ENCODE results near the gene APBA3.

Gene APBA3, protein sequence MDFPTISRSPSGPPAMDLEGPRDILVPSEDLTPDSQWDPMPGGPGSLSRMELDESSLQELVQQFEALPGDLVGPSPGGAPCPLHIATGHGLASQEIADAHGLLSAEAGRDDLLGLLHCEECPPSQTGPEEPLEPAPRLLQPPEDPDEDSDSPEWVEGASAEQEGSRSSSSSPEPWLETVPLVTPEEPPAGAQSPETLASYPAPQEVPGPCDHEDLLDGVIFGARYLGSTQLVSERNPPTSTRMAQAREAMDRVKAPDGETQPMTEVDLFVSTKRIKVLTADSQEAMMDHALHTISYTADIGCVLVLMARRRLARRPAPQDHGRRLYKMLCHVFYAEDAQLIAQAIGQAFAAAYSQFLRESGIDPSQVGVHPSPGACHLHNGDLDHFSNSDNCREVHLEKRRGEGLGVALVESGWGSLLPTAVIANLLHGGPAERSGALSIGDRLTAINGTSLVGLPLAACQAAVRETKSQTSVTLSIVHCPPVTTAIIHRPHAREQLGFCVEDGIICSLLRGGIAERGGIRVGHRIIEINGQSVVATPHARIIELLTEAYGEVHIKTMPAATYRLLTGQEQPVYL

DNA sequence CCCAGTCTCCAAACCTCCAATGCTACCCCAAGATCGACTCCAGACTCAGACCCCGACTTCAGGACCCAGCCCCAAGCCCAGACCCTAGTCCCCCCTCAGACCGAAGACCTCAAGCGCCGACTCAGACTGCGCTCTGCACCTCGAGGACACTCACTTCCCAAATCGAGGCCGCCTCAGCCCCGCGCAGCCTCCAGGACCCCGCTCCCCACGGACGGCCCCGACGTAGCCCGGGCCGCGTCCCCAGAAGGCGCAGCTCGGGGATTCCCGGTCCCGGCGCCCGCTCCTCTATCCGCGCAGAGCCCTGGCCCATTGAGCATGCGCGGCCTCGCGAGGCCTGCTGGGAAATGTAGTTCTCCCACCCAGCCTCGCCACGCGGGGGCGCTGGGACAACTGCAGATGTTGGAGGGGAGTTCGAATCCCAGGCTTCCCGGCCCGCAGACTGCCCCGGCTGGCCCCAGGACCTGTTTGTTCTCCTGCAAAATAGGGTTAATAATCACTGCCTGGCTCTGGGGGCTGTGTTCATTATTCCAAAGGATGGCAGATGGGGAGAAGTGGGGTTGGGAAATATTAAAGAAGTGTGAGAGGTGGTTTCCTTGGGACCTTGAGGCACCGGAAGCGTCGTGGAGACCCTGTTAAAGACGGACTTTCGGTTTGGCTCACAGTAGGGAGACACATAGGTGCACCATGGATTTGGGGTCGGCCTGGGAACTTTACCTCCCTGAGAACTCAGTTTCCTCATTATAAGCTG lies at the start of gene APBA3:
Gene APBA3, minus strand, starts transcription at position 311 of the 748 bp plus-strand sequence. CDS start 1,428 bp downstream, outside the sequence.
- peak; percentile 95 for DNase-seq (ENCODE audit: low spot score)

- no peak for DNase-seq (ENCODE audit: low spot score)
Measured at GRCh38 chr19:3810708-3811355, 49.3 kb upstream of the APBA3 start.

DNA sequence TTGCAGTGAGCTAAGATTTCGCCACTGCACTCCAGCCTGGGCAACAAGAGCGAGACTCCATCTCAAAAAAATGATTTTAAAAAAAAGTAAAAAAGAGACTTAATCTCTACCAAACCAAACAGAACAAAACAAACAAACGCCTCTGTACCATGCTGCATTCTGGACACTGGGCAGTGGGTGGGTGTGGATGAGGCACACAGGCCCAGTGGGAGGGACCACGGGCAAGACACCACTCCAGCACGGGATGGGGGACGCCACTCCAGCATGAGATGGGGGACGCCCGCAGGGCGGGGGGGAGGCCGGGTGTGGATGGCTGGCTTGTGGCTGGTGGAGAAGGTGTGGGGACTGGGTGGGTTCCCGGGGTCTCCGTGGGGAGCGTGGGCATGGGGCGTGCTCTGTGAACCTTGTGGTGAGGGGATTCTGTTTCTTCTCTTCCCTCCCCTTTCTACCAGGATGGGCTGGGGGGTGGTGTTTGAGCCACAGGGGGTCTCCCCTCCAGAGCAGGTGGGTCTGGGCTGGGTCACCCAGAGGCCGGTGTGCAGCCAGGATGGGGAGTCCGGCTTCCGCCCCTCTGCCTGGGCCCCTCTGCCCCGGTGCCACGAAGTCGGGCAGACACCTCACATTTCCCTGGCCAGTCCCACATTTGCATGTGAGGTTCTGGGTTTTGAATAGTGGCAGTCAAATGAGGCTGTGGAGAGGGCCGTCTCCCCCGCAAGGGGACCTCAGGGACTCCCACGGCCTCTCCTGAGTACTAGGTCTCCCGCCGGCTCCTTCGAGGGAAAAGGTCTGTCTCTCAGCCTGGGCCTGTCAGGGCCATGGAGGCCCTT lies 48.6 kb upstream of the APBA3 start:
- no peak for DNase-seq (ENCODE audit: low spot score)

DNA sequence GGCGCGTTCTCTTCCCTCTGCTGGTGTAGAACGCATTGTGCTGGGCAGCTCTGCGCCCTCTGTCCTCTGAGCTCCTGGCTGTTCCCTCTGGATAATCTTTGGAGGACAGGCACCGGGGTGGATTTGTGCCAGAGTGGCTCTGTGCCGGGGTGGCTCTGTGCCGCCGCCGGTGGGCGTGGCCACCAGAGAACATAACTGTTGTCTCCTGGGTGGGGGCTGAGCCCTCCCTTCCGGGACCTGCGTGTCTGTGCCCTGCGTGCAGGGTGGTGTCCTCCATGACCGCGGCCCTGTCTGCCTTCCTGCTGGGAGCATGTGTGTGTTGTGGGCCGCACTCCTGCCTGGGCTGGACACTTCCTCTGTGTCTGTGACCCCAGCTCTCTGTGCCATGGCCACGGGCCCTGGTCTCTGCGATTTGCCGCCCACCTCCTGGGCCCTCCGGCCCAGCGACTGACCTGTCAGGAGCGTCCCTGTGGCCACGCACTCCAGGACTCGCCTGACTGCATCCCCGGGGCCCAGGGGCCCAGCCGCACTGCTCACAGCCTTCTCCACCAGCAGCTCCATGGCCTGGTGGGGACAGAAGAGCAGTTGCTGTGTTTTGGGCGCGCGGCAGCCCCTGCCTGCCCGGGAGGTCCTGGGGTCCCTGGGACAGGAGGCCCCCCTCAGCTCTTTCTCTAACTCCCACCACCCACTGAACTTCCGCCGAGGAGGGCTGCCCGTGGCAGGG lies 47.1 kb upstream of the APBA3 start:
- no peak for DNase-seq (ENCODE audit: low spot score)

- no peak for DNase-seq (ENCODE audit: low spot score)
Measured at GRCh38 chr19:3807574-3808354, 46.3 kb upstream of the APBA3 start.

- DNase-seq (ENCODE audit: low spot score), result no peak
Measured at GRCh38 chr19:3807131-3807480, 45.6 kb upstream of the APBA3 start.

GRCh38 chr19:3805859-3806258 lies 44.4 kb upstream of the APBA3 start:
- no peak for DNase-seq (ENCODE audit: low spot score)

DNA sequence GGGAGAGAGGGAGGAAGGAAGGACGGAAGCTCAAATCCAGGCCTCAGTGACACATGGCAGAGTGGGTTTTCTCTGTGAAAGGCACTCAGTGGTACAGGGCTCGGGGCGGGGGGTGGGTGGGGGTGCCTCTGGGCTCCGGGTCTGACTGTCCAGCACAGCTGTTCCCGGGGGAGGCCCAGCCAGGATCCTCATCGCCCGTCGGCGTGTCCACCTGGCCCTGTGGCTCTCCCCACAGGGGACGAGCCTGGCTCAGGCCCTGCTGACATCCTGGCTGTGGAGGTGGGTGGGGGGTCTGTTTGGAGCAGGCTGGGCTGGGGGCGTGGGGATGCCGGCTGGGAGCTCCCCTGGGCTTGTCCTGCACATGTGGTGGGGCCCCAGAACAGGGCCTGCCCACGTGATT lies 42.9 kb upstream of the APBA3 start:
- no peak for DNase-seq (ENCODE audit: low spot score)

DNA sequence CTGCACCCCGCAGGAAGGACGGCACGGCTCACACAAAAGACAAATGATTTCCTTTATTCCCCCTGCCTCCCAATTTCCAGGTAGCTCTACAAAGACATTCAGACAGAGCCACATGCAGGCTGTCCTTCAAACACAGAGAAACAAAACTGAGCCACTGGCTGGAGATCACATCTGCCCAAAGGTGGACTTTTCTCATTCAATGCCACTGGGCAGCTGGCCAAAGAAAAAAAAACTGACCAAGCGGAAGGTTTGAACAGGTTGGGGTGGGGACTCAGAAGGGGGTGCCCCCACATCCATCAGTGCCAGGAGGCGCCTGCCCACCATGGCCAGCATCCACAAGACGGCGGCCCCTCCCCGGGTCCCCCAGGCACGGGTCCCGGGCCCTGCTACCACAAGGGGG lies 42.5 kb upstream of the APBA3 start:
- DNase-seq (ENCODE audit: low spot score), result no peak

GRCh38 chr19:3803114-3803888 lies 41.8 kb upstream of the APBA3 start:
- DNase-seq (ENCODE audit: low spot score), result no peak

- DNase-seq (ENCODE audit: low spot score), result peak; percentile 82
Measured at GRCh38 chr19:3801412-3802096, 40.1 kb upstream of the APBA3 start.

DNA sequence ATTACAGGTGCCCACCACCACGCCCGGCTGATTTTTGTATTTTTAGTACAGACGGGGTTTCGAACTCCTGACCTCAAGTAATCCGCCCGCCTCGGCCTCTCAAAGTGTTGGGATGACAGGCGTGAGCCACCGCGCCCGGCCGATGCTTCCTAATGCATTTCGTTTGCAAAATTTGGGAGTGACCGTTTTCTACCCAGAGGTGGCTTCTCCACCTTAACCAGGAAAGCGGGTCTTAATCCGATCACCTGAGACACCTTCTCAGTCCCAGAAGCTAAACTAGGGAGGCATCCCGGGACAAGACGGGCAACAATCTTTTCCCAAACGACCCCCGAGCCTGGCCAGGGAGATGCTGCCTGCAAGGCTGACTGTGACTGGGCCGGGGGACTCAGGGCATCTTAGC lies 39.5 kb upstream of the APBA3 start:
- no peak for DNase-seq (ENCODE audit: low spot score)

- no peak for DNase-seq (ENCODE audit: low spot score)
Measured at GRCh38 chr19:3798137-3798536, 36.6 kb upstream of the APBA3 start.

DNA sequence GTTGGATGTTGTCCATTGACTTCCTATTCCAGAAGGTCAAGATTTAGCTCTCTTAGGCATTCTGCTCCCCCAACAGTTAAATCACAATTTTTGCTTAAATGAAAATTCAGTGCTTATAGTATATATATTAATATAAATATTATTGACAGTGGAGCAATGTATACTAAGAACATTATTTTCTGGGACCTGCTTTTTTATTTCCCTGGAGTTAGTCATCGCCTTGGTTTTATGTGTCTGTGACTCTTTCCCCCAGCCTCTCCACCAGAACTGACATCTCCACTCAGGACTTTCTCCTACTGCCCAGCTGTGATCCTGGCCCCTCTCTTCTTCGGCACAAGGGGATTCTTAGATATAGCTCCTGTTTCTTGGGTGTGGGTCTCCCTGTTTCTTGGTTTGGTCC lies 34.9 kb upstream of the APBA3 start:
- no peak for DNase-seq (ENCODE audit: low spot score)

GRCh38 chr19:3793799-3794198 lies 32.3 kb upstream of the APBA3 start:
- no peak for DNase-seq (ENCODE audit: low spot score)

DNA sequence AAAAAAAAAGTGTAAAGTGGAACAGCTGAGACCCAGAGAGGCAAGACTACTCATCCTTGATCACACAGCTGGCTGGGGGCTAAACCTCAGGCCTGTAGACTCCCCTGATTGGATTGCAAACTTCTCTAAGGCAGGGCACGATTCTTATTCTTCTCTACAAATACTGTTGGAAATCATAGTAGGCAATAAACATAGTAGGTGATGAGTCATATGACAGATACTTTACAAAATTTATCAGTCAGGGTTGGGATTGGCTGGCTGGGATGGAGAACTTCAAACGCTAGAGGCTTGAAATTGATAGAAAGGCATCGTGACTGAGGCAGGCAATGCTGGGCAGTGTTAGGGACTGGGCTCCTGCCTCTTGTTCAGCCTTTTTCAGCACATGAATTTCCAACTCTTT lies 30.6 kb upstream of the APBA3 start:
- no peak for DNase-seq (ENCODE audit: low spot score)

- DNase-seq (ENCODE audit: low spot score), result no peak
Measured at GRCh38 chr19:3790941-3791340, 29.4 kb upstream of the APBA3 start.

GRCh38 chr19:3790209-3790734 lies 28.8 kb upstream of the APBA3 start:
- DNase-seq (ENCODE audit: low spot score), result no peak
